HG03039 (cell line): ENCODE data around the gene DLGAP4.

Experiments used
- ATAC-seq: cut with Tn5 transposase; IDR thresholded peaks from one replicate; pipeline ENCODE4 v1.9.1; 2021; ENCODE audit warnings: mild to moderate bottlenecking, moderate library complexity; ENCODE audit not compliant: unreplicated experiment

Gene DLGAP4

DNA sequence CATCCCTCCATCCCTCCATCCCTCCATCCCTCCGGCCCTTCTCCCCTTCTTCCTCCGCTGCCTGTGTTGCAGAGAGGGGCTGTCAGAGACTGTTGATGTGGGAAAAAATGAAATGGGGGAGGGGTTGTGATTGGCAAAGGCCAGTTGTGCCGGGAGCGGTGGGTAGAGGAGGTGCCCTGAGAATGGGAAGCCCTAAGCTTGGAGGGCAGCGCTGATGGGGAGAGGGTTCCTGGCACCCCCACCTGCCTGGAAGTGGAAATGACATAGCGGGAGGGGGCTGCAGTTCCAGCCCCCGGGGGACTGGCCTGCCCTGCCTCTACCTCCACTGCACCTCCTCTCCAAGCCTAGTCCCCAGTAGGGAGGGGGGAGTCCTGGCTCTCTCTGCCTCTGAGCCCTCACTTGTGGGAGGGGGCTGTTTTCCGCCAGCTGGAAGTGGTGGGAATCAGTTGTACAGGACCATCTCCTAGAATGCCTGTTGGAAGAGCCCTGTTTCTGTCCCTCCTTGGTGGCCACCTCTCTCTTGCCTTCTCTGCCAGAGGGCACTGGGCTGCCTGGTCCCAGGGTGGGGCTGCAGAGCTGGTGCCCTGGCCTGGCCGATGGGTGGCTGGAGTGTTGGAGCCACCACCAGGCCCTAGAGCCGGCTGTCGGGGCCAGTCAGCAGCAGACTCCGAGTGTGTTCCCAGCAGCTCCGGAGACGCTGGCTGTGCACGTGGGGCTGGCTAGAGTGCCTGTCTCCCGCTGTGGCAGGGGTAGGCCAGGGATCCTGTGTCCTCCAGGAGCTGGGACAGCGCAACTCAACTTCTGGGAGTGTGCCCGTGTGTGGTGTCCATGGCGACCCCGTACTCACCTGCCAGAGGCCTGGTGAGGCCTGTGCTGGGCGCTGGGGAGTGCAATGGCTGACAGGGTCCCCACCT, 1.5 kb downstream of the DLGAP4 start:
- no peak for ATAC-seq

DNA sequence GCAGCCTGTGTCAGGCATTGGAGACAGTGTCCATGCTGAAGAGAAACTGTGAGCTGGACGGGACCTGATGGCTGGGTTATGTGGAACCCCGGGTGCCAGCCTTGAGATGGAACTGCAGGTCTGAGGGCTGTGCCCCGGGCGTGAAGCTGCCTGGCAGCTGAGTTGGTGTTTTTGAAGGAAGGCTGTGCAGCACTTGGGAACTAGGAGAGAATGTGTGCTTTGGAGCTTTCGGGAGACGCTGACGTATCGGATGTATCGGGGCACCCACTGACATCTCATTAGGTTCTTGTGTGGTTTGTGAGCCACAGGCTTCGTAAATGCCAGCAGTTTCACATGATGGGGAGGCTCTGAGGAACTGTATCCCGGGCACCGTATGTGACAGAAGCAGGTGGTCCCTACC, 2.2 kb downstream of the DLGAP4 start:
- ATAC-seq: no peak

DNA sequence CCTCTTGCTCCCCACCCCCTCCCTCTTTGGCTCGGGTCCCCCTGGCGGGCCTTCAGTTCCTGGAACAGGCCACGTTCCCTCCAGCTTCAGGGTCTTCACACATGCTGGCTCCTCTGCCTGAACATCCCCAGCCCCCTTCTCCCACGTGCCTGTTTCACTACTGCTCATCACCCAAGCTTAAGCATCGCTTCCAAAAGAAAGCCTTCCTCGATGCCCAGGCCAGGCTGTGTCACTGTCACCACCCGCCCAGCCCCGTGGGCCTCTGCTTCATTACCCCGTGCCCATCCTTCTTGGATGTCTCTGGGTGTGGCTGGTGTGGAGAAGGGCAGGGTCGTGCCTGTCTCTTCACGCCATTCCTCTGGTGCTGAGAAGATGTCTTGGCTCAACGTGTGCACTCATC, 2.8 kb downstream of the DLGAP4 start:
- ATAC-seq: no peak

DNA sequence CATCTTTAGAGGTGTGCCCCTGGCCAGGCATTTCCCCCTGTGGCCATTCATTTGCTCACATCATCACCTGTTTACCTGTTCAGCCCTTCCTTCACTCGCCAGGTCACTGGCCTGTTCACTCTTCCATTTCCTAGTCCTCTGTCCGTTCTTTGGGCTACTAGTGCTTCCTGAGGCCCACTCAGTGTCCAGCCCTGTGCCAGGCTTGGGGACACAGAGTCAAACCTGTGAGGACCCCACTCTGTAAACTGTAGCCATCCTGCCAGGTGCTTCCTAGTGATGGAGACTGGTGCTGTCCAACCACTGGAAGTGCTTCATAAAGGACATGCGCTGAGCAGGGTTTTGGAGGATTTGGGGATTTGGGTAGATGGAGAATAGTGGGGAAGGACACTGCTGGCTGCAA, 3.5 kb downstream of the DLGAP4 start:
- no peak for ATAC-seq

DNA sequence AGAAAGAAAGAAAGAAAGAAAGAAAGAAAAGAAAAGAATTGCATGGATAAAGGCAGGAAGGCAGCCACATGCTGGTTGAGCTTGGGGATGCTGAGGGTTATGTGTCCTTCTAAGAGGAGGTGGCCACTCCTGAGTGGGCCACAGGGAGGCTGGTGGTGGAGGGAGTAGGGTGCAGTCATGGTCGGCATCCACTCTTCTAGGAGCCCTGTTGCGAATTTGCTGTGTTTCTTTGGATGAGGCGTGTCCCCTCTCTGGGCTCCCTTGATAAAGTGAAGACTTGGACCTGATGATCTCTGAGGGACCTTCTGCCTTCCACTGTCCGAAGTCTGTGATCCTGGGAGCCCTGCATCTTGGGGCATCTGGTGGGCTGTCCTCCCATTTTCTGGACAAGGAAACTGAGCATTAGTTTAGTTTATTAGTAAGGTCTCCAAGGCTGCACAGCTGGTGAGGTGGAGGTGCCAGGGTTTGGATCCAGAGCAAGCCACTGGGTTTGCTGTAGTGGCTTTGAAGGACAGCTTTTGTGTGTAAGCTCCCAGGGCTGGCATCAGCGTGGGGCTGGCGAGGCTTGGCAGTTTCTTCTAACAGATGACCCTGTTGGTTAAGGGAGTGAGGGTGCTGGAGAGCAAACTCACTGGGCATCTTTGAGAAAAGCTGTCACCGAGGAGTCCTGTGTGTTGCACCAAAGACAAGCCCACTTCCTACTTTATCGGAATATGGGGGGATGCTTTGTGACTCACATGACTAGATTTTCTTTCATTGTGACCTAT, 4.3 kb downstream of the DLGAP4 start:
- ATAC-seq: no peak

DNA sequence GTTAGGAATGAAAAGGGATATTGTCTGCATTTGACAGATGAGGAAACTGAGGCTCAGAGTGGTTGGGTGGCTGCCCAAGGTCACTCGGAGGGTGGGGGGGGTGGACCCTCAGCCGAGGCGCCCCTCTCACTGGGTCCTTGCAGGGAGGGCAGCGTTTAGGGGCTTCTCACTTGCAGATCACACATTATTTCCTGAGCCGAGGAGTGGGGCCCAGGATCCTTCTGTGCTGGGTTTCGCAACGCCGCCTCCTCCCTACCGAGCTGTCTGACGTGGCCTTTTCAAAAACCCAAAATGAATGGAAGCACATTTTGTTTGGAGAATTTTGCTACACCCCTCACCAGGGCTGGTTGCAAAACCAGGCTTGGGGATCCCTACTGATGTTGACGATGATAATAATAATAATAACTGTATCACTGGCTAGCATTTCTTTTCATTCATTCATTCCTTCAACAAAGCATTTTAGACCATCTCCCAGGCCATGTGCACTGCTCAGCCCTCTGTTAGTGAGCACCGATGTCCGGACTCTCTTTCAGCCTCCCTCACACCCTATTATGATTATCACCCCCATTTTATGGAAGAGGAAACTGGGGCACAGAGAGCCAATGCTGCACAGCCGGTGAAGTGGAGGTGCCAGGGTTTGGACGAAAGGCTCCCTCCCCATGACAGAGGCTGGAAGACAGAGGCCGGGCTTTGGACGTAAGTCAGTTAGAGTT, 5.2 kb downstream of the DLGAP4 start:
- ATAC-seq: no peak

DNA sequence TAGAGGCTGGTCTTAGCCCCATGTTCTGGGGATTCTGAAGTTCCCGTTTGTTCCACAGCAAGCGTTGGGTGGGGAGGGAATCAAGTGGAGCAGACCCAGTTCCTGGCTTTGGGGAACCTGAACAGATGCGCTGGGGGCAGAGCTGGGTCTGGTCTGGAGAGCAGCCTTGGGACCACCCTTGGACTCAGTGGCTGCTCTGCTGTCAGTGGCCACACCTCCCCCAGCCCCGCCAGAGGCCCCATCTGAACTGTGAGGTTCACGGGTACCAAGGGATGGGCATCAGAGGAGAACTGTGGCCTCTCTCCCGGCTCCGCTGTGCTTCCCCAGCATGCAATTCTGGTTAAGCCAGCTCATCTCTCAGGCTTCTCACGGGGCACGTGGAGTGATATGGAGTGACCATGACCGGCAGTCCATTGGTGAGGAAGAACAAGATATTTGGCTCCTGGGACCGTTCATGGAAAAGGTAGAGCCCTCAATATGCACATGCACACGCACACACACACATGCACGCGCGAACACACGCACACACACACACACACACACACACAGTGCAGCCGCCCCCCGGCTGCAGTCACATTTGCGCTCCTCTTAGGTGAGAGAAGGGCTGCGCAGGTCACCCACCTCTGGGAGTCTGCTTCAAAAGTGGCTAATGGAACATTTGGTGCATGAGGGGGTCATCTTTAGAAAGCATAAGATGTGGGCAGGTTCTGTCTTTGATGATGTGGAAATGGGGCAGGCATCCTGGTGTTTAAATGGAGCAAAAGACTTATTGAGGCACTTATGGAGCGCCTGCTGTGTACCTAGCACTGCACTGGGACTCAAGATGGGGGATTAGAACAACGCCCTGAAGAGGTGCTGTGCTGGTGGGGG, 6.0 kb downstream of the DLGAP4 start:
- no peak for ATAC-seq

DNA sequence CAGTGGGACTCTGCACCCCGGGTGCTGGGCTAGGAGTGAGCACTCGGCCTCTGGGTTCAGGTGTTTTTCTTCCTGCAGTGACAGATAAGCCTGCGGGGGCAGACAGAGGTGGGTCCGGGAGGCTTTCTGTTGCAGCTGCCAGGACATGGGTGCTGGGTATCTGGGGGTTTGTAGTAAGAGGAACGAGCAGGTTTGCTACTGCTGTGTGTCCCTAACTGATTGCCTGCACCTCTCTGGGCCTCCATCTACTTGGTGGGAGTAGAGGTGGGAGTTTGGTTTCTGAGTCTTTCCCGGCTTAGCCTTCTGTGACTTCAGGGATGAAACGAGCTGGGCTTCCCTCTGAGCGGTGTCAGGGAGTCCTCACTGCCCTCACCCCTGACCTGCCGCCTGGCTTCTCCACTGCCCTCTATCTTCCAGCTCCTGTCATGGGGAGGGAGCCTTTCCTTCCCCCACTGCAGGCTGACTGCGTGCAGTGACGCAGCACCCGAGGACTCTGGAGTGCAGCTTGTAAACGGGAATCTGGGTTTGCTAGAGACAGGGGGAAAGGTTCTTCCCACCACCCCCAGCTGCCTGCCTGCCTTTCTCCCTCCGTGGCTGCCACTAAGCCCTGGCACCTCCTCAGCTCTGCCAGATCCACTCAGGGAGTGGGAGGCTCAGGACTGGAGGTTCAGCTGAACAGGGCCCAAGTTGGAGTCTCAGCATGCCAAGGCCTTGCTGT, 6.7 kb downstream of the DLGAP4 start:
- no peak for ATAC-seq

DNA sequence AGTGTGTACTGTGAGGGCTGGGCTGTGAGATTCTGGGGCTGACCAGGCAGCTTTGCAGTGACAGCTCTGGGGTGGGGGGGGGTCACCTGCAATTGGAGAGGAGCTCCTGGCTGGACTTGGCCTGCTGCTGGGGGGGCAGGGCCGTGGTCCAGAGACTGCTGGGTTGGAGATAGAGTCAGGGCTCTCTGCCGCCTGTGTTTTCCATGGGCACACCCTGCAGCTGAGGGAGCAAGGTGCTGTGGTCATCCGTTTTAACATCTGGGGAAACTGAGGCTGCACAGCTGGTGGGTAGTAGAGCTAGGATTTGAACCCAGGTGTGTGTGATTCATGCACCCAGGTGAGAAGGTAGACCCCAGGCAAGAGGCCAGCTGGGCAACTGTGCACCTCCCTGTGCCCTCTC, 7.3 kb downstream of the DLGAP4 start:
- no peak for ATAC-seq

DNA sequence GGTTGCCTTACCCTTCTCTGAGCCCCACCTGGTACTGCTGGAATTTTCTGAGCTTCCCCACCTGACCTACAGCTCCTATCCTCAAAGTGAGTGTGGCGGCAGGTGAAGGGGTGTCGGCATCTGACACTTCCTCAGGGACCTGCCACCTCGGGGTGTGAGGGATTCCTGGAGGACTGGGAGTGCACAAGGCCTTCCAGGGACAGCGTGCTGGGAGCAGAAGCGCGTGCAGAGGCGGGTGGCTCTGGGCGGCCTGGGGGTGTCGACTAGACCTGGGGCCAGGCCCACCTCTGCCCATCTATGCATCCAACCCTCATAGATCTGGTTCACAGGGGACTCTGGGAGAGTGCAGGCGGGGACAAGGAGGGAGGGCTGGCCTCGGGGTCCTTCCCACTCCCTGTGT, 7.8 kb downstream of the DLGAP4 start:
- no peak for ATAC-seq

DNA sequence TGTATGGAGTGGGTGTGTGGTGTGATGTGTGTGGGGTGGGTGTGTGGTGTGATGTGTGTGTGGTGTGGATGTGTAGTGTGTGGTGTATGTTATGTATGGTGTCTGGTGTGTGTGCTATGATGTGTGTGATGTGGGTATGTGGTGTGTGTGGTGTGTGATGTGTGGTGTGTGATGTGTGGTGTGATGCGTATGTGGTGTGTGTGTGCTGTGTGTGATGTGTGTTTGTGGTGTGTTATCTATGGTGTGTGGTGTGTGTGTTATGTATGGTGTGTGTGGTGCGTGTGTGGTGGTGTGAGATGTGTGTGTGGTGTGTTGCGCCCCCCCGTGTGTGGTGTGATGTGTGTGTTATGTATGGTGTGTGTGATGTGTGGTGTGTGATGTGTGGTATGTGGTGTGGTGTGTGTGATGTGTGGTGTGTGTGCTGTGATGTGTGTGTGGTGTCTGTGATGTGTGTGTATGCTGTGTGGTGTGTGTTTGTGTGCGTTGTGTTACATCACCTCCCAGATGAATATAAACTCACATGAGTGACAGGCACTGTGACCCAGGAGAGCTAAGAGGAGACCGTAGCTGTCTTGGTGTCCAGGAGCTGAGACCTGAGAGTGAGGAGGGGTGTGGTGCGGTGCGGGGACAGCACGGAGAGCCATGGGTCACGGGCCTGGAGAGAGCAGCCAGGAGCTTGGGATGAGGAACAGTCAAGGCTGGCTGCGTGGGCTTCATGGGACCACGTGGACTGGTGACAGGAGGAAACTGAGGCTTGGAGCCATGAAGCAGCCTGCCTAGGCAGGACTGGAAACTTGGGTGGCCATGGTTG, 8.8 kb downstream of the DLGAP4 start:
- ATAC-seq: no peak

DNA sequence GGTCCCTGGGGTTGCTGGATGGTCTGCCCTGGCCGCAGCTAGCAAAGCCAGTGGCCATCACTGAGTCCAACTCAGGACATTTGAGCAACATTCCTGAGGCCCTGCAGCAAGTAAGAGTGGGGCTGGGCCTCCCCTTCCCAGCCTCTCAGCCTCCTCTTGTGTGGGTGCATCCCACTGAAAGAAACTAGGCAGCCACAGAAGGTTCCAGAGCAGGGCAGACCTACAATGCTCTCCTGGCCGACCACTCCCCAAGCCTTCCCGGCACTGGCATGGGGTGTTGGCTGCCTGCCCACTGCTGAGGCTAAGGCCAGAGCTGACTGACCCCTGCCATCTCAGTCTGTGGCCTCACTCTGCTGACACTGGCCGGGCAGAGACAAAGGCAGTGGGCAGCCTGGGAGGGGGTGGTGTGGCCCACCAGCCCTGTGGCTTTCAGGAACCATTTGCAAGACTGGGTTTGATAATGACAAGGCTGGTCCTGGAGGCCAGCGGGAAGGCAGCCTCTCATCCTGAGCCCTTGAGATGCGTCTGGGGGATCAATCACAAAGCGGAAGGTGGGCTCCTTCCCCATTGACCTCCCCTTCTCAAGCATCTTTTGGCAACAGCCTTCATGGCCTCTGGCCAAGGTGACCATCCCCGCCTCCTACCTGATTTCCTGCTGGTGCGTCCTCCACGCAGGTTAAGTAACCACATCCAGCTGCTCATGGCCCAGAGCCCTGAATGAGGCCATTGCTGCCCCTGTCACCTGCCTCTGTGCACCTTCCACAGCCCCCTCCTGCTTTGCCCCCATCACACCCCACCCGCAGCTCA, 9.6 kb downstream of the DLGAP4 start:
- ATAC-seq: no peak

DNA sequence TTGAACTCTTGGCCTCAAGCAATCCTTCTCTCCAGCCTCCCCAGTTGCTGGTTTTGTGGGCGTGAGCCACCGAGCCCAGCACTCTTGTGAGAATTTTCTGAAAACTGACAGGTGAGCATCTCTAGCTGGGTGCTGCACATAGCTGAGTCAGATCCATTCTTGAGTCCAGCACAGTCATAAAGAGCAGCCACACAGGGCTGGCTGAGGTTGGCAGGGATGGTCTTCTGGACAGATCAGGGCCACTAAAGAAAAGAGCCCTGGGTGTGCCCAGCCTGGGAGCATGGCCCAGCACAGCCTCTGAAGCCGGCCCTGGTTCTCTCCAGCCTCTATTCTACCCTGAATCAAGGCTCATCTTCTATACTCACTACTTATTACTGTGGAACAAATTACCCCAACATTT, 11.5 kb downstream of the DLGAP4 start:
- ATAC-seq: no peak

DNA sequence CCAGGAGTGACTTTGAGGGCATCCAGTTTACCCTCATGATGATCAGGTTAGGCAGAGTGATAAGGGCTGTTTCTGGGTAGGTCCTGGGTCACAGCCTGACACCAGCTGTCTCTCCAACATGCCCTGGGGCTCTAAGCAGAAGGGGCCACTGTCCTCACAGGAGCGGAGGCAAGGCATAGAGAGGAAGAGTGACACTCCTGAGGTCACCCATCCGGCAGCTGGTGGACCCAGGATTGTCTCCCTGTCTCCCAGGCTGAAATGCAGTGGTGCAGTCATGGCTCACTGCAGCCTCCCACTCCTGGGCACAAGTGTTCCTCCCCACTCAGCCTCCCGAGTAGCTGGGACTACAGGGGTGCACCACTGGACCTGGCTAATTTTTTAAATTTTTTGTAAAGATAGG, 12.0 kb downstream of the DLGAP4 start:
- ATAC-seq: no peak

DNA sequence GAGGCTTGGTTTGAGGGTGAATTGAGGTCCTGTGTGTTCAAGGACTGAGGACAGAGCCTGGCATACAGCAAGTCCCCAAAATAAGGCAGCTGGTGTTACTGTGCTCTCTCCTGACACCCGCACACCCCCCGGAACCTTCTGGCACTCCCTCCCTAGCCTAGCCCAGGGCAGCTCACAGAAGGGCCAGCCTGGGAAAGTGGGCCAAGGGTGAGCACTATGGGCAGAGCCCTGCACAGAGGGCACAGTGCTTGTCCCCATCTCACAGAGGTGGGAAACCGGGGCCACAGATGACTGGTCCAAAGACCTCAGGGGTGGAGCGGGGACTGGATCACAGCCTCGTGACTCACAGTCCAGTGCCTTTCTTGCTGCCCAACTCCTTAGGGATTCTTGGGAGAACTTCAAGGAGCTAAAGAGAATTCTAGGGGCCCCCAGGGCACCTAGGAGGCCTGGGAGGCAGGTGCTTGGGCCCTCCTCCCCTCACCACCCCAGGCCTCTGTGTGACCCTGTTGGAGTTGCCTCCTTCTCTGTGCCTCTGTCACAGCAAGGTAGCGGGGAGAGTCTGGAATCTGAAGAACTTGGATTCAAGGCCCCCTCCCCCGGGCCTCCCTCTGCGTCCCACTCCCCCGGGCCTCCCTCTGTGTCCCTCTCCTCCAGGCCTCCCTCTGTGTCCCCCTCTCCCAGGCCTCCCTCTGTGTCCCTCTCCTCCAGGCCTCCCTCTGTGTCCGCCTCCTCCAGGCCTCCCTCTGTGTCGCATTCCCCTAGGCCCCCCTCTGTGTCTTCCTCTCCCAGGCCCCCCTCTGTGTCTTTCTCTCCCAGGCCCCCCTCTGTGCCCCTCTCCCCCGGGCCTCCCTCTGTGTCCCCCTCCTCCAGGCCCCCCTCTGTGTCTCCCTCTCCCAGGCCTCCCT, 13.5 kb downstream of the DLGAP4 start:
- ATAC-seq: no peak

DNA sequence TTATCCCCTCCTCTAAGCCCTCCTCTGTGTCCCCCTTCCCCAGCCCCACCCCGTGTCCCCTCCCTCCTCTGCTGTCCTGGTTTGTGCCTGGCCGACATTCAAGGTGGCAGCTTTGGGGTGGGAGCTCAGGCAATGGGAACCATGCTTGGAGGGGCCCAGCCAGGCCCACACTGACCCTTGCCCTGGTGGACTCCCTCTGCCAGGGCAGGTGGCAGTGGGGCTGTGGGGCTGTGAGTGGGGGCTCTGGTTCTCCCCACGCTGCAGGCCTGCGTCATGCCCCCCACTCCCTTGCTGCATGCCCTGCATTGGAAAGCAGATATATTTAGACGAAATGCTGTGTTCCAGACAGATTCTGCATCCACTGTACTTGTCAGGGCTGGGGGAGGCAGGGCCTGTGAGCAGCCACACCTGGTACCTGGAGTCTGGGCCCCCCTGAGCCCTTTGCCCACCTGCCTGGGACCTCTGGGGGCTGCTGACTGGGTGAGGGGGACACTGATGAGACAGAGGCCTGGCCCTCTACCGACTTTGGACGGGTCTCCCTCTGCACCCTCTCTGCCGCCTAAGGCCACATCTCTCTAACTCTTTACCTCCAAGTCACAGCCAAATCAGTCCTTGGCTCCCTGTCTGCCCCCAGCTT, 14.2 kb downstream of the DLGAP4 start:
- ATAC-seq: no peak
